Measurements from ENCODE around the gene MVB12B. TPM values are rescaled to one million over a fixed set of nuclear protein-coding genes. Genes with fewer than 3 reads are reported as not detected.
A peak's percentile ranks its signal among the peaks of the same experiment; 100 is the strongest.

The MVB12B gene
- total and polyA plus RNA-seq, 10 donors = 2.8 to 52.4 (median 34.8) TPM

- Histone ChIP-seq H3K4me1 (peaks cover 0 to 10% (median 0%) of the 10 kb centered on the region in 6 donors), H3K4me3 (no peak overlapping the region), H3K9me3 (no peaks in the 10 kb centered on the region), H3K36me3 (no peaks in the 10 kb centered on the region), H3K27me3 (replicated peaks in 1 of 7) (peaks cover 0 to 12% (median 0%) of the 10 kb centered on the region in 7 donors), H3K27ac (no peak overlapping the region)
- intact Hi-C loops (cut with DNase I; ENCODE audit: low total_unique reads) = loop anchor here (5.0 kb wide), 1 partner anchor 191 kb away; no protein-coding TSS in a partner anchor
- 88 to 99% (median 96%) methylated on average over 3 of the region's 3 CpGs for WGBS, 5 donors
- TF ChIP-seq CTCF (IDR thresholded peaks at IDR 0.05 in 8 of 11, conservative IDR thresholded peaks at IDR 0.05 in 3 of 11) = no peak
- TF ChIP-seq POLR2A (IDR thresholded peaks at IDR 0.05) = no peak
- TF ChIP-seq POLR2AphosphoS5 (IDR thresholded peaks at IDR 0.05) = no peak
- DNase-seq = no peak
Observed at GRCh38 chr9:126301196-126301595, 25.4 kb upstream of the MVB12B start.

- H3K36me3 ChIP-seq = no peaks in the 10 kb centered on the region
- peaks cover 0 to 10% (median 0%) of the 10 kb centered on the region in 7 donors for H3K27me3 ChIP-seq (replicated peaks in 1 of 7)
- intact Hi-C loops (cut with DNase I; ENCODE audit: low total_unique reads) = loop anchor here (5.0 kb wide), 1 partner anchor 190 kb away; no protein-coding TSS in a partner anchor
- H3K4me3 ChIP-seq = no peak overlapping the region
- no peak for DNase-seq
- peaks cover 0 to 10% (median 0%) of the 10 kb centered on the region in 6 donors for H3K4me1 ChIP-seq
- no peaks in the 10 kb centered on the region for H3K9me3 ChIP-seq
- 32 to 51% (median 40%) methylated on average over 4 of the region's 4 CpGs for WGBS, 5 donors
- peak; percentile 39 to 77 (median 69) for TF ChIP-seq CTCF (IDR thresholded peaks at IDR 0.05 in 8 of 11, conservative IDR thresholded peaks at IDR 0.05 in 3 of 11)
- no peak for TF ChIP-seq POLR2A (IDR thresholded peaks at IDR 0.05)
- H3K27ac ChIP-seq = no peak overlapping the region
Observed at GRCh38 chr9:126301985-126302603, 24.5 kb upstream of the MVB12B start.

GRCh38 chr9:126302730-126303129, 23.9 kb upstream of the MVB12B start:
- H3K4me1 ChIP-seq = peaks cover 0 to 10% (median 0%) of the 10 kb centered on the region in 6 donors
- no peak overlapping the region for H3K27ac ChIP-seq
- intact Hi-C loops (cut with DNase I; ENCODE audit: low total_unique reads) = loop anchor here (5.0 kb wide), 1 partner anchor 190 kb away; no protein-coding TSS in a partner anchor
- H3K36me3 ChIP-seq = no peaks in the 10 kb centered on the region
- H3K4me3 ChIP-seq = no peak overlapping the region
- no peaks in the 10 kb centered on the region for H3K9me3 ChIP-seq
- TF ChIP-seq POLR2A (IDR thresholded peaks at IDR 0.05) = no peak
- TF ChIP-seq CTCF (IDR thresholded peaks at IDR 0.05 in 8 of 11, conservative IDR thresholded peaks at IDR 0.05 in 3 of 11) = no peak
- no peak for TF ChIP-seq POLR2AphosphoS5 (IDR thresholded peaks at IDR 0.05)
- DNase-seq = no peak
- 70 to 100% (median 75%) methylated on average over 1 of the region's 1 CpG for WGBS, 5 donors
- H3K27me3 ChIP-seq (replicated peaks in 1 of 7) = peaks cover 0 to 9% (median 0%) of the 10 kb centered on the region in 7 donors

- WGBS, 5 donors = 73 to 96% (median 89%) methylated on average over 3 of the region's 3 CpGs
- Histone ChIP-seq H3K36me3 (no peaks in the 10 kb centered on the region), H3K27me3 (replicated peaks in 1 of 7) (peaks cover 0 to 1% (median 0%) of the 10 kb centered on the region in 7 donors), H3K27ac (no peak overlapping the region), H3K9me3 (no peaks in the 10 kb centered on the region), H3K4me3 (no peak overlapping the region), H3K4me1 (peaks cover 0 to 10% (median 0%) of the 10 kb centered on the region in 6 donors)
- TF ChIP-seq POLR2AphosphoS5 (IDR thresholded peaks at IDR 0.05) = no peak
- no peak for TF ChIP-seq POLR2A (IDR thresholded peaks at IDR 0.05)
- DNase-seq = no peak
- intact Hi-C loops (cut with DNase I; ENCODE audit: low total_unique reads) = loop anchor here (5.0 kb wide), 1 partner anchor 189 kb away; no protein-coding TSS in a partner anchor
Observed at GRCh38 chr9:126303488-126303887, 23.1 kb upstream of the MVB12B start.
